Keratinocyte (primary cell): ENCODE measurements around the gene DNHD1. TPM values are rescaled to one million over a fixed set of nuclear protein-coding genes. Genes with fewer than 3 reads are reported as not detected.

Experiments
- DNase-seq: peaks from one replicate; pipeline ENCODE4 v3.0.0-alpha.2; 2011; ENCODE audit warnings: low read depth, missing footprints, low spot score
- FAIRE-seq: peaks from 2 replicates; lab custom pipeline; 2011; peaks lifted over from hg19 to GRCh38; lab: Jason Lieb, UNC
- H2AFZ ChIP-seq: 2 replicates; pipeline ENCODE4 v1.6.0; 2012; ENCODE audit warnings: low read length, control low read depth, inconsistent platforms; ENCODE audit not compliant: control insufficient read depth
- H3K27ac ChIP-seq: 2 replicates; pipeline ENCODE4 v1.5.1; 2011; ENCODE audit warnings: low read length; ENCODE audit not compliant: control insufficient read depth, insufficient read depth
- H3K27me3 ChIP-seq: 3 replicates; pipeline ENCODE4 v1.6.0; 2011; ENCODE audit warnings: low read length; ENCODE audit not compliant: control insufficient read depth, insufficient read depth; ENCODE audit errors: extremely low read depth
- H3K36me3 ChIP-seq, 2 experiments: 2 replicates in 1 of 2; 3 replicates in 1 of 2; pipeline ENCODE4 v1.5.1; 2011; ENCODE audit warnings: low read length in 2 of 2, mild to moderate bottlenecking in 1 of 2; ENCODE audit not compliant: control insufficient read depth in 2 of 2, insufficient read depth in 2 of 2; ENCODE audit errors: extremely low read depth in 1 of 2
- H3K4me1 ChIP-seq: 3 replicates; pipeline ENCODE4 v1.5.1; 2011; ENCODE audit warnings: low read length; ENCODE audit not compliant: control insufficient read depth, insufficient read depth; ENCODE audit errors: extremely low read depth
- H3K4me2 ChIP-seq: 3 replicates; pipeline ENCODE4 v1.6.0; 2011; ENCODE audit warnings: low read depth, low read length; ENCODE audit not compliant: control insufficient read depth, insufficient read depth; ENCODE audit errors: extremely low read depth
- H3K4me3 ChIP-seq, 3 experiments: fragments of 200-600 bp in 1 of 3; sonication (generic) in 1 of 3; 2 replicates in 2 of 3; 3 replicates in 1 of 3; pipeline ENCODE4 v1.5.1; 2011 to 2016; ENCODE audit warnings: low read length in 3 of 3, mild to moderate bottlenecking in 3 of 3, control low read depth in 2 of 3, inconsistent platforms in 1 of 3, low read depth in 1 of 3, mixed read lengths in 1 of 3, mixed run types in 1 of 3, moderate library complexity in 1 of 3; ENCODE audit not compliant: control insufficient read depth in 2 of 3, insufficient read depth in 2 of 3; ENCODE audit errors: extremely low read depth in 1 of 3
- H3K79me2 ChIP-seq: 2 replicates; pipeline ENCODE4 v1.6.0; 2012; ENCODE audit warnings: low read length; ENCODE audit not compliant: control insufficient read depth, insufficient read depth
- H3K9ac ChIP-seq: 3 replicates; pipeline ENCODE4 v1.6.0; 2011; ENCODE audit warnings: low read length; ENCODE audit not compliant: control insufficient read depth, insufficient read depth; ENCODE audit errors: extremely low read depth
- H3K9me1 ChIP-seq: 3 replicates; pipeline ENCODE4 v1.6.0; 2011; ENCODE audit warnings: low read length; ENCODE audit not compliant: control insufficient read depth, insufficient read depth; ENCODE audit errors: extremely low read depth
- H3K9me3 ChIP-seq: 2 replicates; pipeline ENCODE4 v1.5.1; 2012; ENCODE audit warnings: low read depth, low read length; ENCODE audit not compliant: control insufficient read depth
- H4K20me1 ChIP-seq: 3 replicates; pipeline ENCODE4 v1.6.0; 2011; ENCODE audit warnings: low read length; ENCODE audit not compliant: control insufficient read depth, insufficient read depth; ENCODE audit errors: extremely low read depth
- EZH2 ChIP-seq: IDR thresholded peaks from one replicate; pipeline ENCODE4 v1.6.1; 2012; ENCODE audit warnings: inconsistent platforms, mild to moderate bottlenecking, low read length, moderate library complexity
- dilution Hi-C: fragments of 300-500 bp; cut with MboI; formaldehyde crosslinking; loops from one replicate; pipeline ENCODE4 v1.7.0; 2020; ENCODE audit warnings: low sequenced_read_pairs; ENCODE audit not compliant: extremely low pct_ligation_motif_present
- polyA plus RNA-seq, 5 experiments: library from polyadenylated mRNA; depleted of rRNA in 3 of 5; stranded (reverse) in 3 of 5; stranded (forward) in 1 of 5; unstranded in 1 of 5; fragments of >200 nt; gene quantifications; 1 replicate in 1 of 5; 2 replicates in 3 of 5; 3 replicates in 1 of 5; pipeline versions ENCODE4 v1.2.1 to v1.2.3, GENCODE V29; 2011 to 2012; ENCODE audit warnings: missing spikeins in 2 of 5, low read depth in 1 of 5, low replicate concordance in 1 of 5
- TF ChIP-seq, protein P1 (sequence below), 3 experiments: IDR thresholded peaks in 1 of 3; conservative IDR thresholded peaks in 1 of 3; optimal IDR thresholded peaks in 1 of 3; 2 replicates in 2 of 3; 3 replicates in 1 of 3; pipeline versions ENCODE3 to v1.5.1; 2011; ENCODE audit warnings: low read length in 3 of 3, mild to moderate bottlenecking in 3 of 3, moderate library complexity in 2 of 3, control low read depth in 1 of 3, inconsistent platforms in 1 of 3; ENCODE audit not compliant: insufficient read depth in 2 of 3; ENCODE audit errors: extremely low read depth in 1 of 3

DNHD1 gene
- polyA plus RNA-seq, 1 donor (not counting 4 experiments of a cell fraction or from before 2014, with no cell fraction given) = 2.9 TPM

GRCh38 chr11:6526411-6527135 is 29.5 kb downstream of the DNHD1 start:
- Histone ChIP-seq H3K79me2 (no peaks in the 10 kb centered on the region), H3K9me3 (no peaks in the 10 kb centered on the region), H3K27ac (no peak overlapping the region), H3K4me2 (no peak overlapping the region), H3K36me3 (peaks cover 0 to 3% of the 10 kb centered on the region in 2 experiments), H2AFZ (no peak overlapping the region), H3K4me1 (peaks cover 8% of the 10 kb centered on the region), H3K9ac (no peak overlapping the region), H4K20me1 (no peaks in the 10 kb centered on the region), H3K9me1 (no peaks in the 10 kb centered on the region), H3K4me3 (no peak overlapping the region), H3K27me3 (no peaks in the 10 kb centered on the region)
- TF ChIP-seq, protein P1, sequence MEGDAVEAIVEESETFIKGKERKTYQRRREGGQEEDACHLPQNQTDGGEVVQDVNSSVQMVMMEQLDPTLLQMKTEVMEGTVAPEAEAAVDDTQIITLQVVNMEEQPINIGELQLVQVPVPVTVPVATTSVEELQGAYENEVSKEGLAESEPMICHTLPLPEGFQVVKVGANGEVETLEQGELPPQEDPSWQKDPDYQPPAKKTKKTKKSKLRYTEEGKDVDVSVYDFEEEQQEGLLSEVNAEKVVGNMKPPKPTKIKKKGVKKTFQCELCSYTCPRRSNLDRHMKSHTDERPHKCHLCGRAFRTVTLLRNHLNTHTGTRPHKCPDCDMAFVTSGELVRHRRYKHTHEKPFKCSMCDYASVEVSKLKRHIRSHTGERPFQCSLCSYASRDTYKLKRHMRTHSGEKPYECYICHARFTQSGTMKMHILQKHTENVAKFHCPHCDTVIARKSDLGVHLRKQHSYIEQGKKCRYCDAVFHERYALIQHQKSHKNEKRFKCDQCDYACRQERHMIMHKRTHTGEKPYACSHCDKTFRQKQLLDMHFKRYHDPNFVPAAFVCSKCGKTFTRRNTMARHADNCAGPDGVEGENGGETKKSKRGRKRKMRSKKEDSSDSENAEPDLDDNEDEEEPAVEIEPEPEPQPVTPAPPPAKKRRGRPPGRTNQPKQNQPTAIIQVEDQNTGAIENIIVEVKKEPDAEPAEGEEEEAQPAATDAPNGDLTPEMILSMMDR (optimal IDR thresholded peaks at IDR 0.05 in 1 of 3, IDR thresholded peaks at IDR 0.05 in 1 of 3, conservative IDR thresholded peaks at IDR 0.05 in 1 of 3; ENCODE audit: extremely low read depth in 1 of 3, insufficient read depth in 2 of 3, low read length in 3 of 3) = no peak
- no peak for TF ChIP-seq EZH2
- dilution Hi-C loops = no loop called here
- DNase-seq (no peak), FAIRE-seq (no peak)

DNA sequence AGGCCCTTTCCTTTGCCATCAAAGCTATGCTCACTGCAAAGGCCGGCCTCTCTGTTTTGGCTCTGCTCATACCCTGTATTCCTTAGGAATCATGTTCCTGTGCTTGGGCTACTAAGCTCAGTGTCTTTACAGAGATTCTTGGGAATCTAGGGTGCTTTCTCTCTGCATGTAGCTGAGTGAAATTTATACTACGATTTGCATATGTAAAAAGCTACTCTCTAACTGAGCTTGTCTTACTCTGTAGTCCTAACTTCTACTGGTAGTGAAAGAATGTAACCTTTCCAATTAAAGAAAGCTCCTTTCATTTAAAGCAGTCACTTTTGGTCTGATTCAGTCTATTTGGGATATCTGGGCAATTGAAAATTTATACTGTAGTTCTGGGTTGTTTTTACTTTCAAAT is 32.2 kb downstream of the DNHD1 start:
- Histone ChIP-seq H3K9me3 (no peaks in the 10 kb centered on the region), H3K27me3 (no peaks in the 10 kb centered on the region), H3K9me1 (no peaks in the 10 kb centered on the region), H2AFZ (no peak overlapping the region), H3K79me2 (no peaks in the 10 kb centered on the region), H3K36me3 (peaks cover 0 to 5% of the 10 kb centered on the region in 2 experiments), H3K9ac (no peak overlapping the region), H3K4me3 (no peak overlapping the region), H3K4me1 (no peaks in the 10 kb centered on the region), H4K20me1 (no peaks in the 10 kb centered on the region), H3K27ac (no peak overlapping the region), H3K4me2 (no peak overlapping the region)
- no peak for DNase-seq
- dilution Hi-C loops = no loop called here
- TF ChIP-seq, protein P1 (optimal IDR thresholded peaks at IDR 0.05 in 1 of 3, IDR thresholded peaks at IDR 0.05 in 1 of 3, conservative IDR thresholded peaks at IDR 0.05 in 1 of 3; ENCODE audit: extremely low read depth in 1 of 3, insufficient read depth in 2 of 3, low read length in 3 of 3) = no peak
- TF ChIP-seq EZH2 = no peak
- no peak for FAIRE-seq
